ENCODE measurements around the gene MESP2. TPM values are rescaled to one million over a fixed set of nuclear protein-coding genes. Genes with fewer than 3 reads are reported as not detected.
A peak's percentile ranks its signal among the peaks of the same experiment; 100 is the strongest.

The MESP2 gene
- total and polyA plus RNA-seq, 9 donors: 0.19 TPM; not detected in 8

DNA sequence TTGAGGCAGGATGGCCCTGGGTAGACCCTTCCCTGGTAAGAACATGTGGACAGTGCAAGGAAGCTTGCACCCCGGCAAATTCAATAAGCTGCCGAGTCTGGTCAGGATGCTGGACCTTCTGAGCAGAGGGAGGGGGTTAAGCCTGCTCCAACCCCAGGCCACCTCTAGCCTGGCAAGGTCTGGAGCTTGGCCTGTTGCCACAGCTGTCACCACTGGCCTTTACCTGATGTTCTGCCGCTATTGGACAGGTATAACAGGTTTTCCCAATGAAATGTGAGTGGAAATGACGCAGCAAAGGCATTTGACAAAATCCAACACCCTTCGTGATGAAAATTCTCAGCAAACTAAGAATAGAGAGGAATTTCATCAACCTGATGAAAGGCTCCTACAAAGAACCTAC is 24.4 kb upstream of the MESP2 start:
- no peaks in the 10 kb centered on the region for H3K36me3 ChIP-seq
- no peak overlapping the region for H3K4me3 ChIP-seq
- no peak overlapping the region for H3K27ac ChIP-seq
- peaks cover 7% of the 10 kb centered on the region for H3K4me1 ChIP-seq (ENCODE audit: insufficient read depth)
- DNase-seq: peak in 1 of 5 donors; percentile 44
- H3K9me3 ChIP-seq: no peaks in the 10 kb centered on the region
- WGBS, 3 donors: 89 to 93% (median 89%) methylated on average over 5 of the region's 5 CpGs
- H3K27me3 ChIP-seq: no peaks in the 10 kb centered on the region
- intact Hi-C loops (cut with DNase I): no loop called here
- TF ChIP-seq, protein P1, sequence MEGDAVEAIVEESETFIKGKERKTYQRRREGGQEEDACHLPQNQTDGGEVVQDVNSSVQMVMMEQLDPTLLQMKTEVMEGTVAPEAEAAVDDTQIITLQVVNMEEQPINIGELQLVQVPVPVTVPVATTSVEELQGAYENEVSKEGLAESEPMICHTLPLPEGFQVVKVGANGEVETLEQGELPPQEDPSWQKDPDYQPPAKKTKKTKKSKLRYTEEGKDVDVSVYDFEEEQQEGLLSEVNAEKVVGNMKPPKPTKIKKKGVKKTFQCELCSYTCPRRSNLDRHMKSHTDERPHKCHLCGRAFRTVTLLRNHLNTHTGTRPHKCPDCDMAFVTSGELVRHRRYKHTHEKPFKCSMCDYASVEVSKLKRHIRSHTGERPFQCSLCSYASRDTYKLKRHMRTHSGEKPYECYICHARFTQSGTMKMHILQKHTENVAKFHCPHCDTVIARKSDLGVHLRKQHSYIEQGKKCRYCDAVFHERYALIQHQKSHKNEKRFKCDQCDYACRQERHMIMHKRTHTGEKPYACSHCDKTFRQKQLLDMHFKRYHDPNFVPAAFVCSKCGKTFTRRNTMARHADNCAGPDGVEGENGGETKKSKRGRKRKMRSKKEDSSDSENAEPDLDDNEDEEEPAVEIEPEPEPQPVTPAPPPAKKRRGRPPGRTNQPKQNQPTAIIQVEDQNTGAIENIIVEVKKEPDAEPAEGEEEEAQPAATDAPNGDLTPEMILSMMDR (IDR thresholded peaks at IDR 0.05): no peak
- TF ChIP-seq POLR2A (IDR thresholded peaks at IDR 0.05): no peak
- no peak for TF ChIP-seq EP300 (IDR thresholded peaks at IDR 0.05)

DNA sequence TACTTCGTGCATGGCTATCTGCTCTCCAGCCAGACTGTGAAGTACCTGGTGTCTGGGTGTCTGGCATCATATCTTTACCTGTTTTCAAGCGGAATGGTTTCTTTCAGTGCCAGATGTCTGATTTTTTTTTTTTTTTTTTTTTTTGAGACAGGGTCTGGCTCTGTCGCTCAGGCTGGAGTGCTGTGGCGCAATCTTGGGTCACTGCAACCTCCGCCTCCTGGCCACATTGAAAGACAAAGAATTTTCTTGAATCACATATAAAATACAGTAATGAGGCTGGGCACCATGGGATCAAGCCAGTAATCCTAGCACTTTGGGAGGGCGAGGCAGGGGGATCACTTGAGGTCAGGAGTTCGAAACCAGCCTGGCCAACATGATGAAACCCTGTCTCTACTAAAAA is 22.3 kb upstream of the MESP2 start:
- no peak overlapping the region for H3K27ac ChIP-seq
- H3K4me1 ChIP-seq (ENCODE audit: insufficient read depth): peaks cover 7% of the 10 kb centered on the region
- H3K27me3 ChIP-seq: no peaks in the 10 kb centered on the region
- no peak for DNase-seq
- no peak overlapping the region for H3K4me3 ChIP-seq
- WGBS, 3 donors: 89 to 91% (median 91%) methylated on average over 7 of the region's 7 CpGs
- H3K9me3 ChIP-seq: no peaks in the 10 kb centered on the region
- intact Hi-C loops (cut with DNase I): no loop called here
- H3K36me3 ChIP-seq: no peaks in the 10 kb centered on the region
- TF ChIP-seq POLR2A (IDR thresholded peaks at IDR 0.05): no peak
- no peak for TF ChIP-seq EP300 (IDR thresholded peaks at IDR 0.05)
- TF ChIP-seq, protein P1 (IDR thresholded peaks at IDR 0.05): no peak

DNA sequence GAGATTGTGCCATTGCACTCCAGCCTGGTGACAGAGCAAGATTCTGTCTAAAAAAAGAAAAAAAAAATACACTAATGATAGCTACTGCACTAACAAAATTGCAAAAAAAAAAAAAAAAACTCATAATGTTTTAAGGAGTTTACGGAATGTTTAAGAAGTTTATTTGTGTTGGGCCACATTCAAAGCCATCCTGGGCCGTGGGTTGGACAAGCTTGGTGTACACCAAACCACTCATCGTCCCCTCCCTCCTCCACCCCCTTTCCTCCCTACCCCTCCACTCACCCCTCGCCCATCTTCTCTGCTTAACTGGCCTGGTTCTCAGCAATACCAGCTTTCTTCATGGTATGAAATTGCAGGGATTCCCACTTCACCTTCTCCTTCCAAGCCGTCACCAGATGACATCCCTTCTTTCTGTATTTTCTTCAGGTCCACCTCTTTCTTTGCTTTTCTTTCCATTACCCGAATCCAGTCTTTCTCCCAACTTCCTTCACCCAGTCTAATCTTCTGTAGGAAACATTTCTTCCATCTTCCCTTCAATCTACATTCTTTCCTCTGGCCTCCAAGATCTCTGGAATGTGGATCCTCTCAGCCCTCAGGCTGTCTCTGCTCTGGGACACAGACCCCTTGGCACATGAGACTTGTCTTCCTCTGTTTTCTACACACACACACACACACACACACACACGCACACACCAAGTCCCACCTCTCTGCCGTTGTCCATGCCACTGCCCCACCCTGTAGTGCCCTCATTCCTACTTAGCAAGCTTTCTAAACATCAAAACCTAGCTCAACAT is 21.6 kb upstream of the MESP2 start:
- TF ChIP-seq, protein P1 (IDR thresholded peaks at IDR 0.05): no peak
- no peak for TF ChIP-seq POLR2A (IDR thresholded peaks at IDR 0.05)
- TF ChIP-seq EP300 (IDR thresholded peaks at IDR 0.05): no peak
- Histone ChIP-seq H3K27me3 (no peaks in the 10 kb centered on the region), H3K4me1 (ENCODE audit: insufficient read depth) (peaks cover 7% of the 10 kb centered on the region), H3K27ac (no peak overlapping the region), H3K9me3 (no peaks in the 10 kb centered on the region), H3K4me3 (no peak overlapping the region), H3K36me3 (no peaks in the 10 kb centered on the region)
- 55 to 70% (median 61%) methylated on average over 8 of the region's 8 CpGs for WGBS, 3 donors
- no peak for DNase-seq
- intact Hi-C loops (cut with DNase I): no loop called here

DNA sequence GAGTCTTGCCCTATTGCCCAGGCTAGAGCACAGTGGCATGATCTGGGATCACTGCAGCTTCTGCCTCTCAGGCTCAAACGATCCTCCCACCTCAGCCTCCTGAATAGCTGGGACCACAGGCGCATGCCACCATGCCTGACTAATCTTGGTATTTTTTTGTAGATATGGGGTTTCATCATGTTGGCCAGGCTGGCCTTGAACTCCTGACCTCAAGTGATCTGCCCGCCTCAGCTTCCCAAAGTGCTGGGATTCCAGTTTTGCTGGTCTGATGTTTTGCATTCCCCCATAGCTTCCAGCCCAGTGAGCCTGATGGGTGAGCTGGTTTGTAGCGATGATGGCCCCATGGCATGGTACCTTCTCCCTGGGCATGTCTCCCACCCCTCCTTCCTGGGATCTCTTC is 20.4 kb upstream of the MESP2 start:
- Histone ChIP-seq H3K4me3 (no peak overlapping the region), H3K4me1 (ENCODE audit: insufficient read depth) (no peaks in the 10 kb centered on the region), H3K27me3 (no peaks in the 10 kb centered on the region), H3K9me3 (no peaks in the 10 kb centered on the region), H3K27ac (no peak overlapping the region), H3K36me3 (no peaks in the 10 kb centered on the region)
- intact Hi-C loops (cut with DNase I): no loop called here
- WGBS, 3 donors: 59 to 78% (median 68%) methylated on average over 4 of the region's 4 CpGs
- TF ChIP-seq EP300 (IDR thresholded peaks at IDR 0.05) (no peak), POLR2A (IDR thresholded peaks at IDR 0.05) (no peak)
- DNase-seq: no peak

DNA sequence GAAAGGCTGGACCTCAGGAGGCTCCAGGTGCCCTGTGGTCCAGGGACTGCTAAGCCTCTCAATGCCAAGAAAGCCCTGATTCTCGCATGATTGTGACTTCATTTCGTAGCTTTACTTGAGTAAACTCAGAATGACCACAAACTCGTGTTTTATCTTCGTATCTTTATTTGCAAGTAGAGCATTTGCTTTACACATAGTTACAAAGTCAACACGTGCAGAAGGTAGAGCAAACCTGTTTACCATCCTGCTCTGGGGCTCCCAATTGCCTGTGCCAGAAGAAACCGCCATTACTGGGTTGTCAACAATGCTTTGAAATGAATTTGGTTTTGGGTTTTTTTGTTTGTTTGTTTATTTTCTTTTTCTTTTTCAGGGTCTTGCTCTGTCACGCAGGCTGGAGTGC is 19.2 kb upstream of the MESP2 start:
- intact Hi-C loops (cut with DNase I): no loop called here

More for the DNA sequence above, 19.2 kb upstream of the MESP2 start:
- TF ChIP-seq EP300 (IDR thresholded peaks at IDR 0.05) (no peak), POLR2A (IDR thresholded peaks at IDR 0.05) (no peak)
- TF ChIP-seq, protein P1 (IDR thresholded peaks at IDR 0.05): no peak
- Histone ChIP-seq H3K27me3 (no peaks in the 10 kb centered on the region), H3K9me3 (no peaks in the 10 kb centered on the region), H3K27ac (no peak overlapping the region), H3K4me1 (ENCODE audit: insufficient read depth) (no peaks in the 10 kb centered on the region), H3K4me3 (no peak overlapping the region), H3K36me3 (no peaks in the 10 kb centered on the region)
- 60 to 66% (median 65%) methylated on average over 7 of the region's 7 CpGs for whole genome bisulfite sequencing, 3 donors
- DNase-seq: no peak

Data from ovary (tissue), 9 donors.